H1 (cell line): Measurements from ENCODE around the gene VEZT. TPM values are rescaled to one million over a fixed set of nuclear protein-coding genes. Genes with fewer than 3 reads are reported as not detected.

Experiments
- KDM4A ChIP-seq: IDR thresholded peaks from one replicate; pipeline ENCODE4 v1.7.1; 2012; ENCODE audit warnings: low read depth, mild to moderate bottlenecking, moderate library complexity, low read length, inconsistent platforms; ENCODE audit not compliant: severe bottlenecking
- polyA plus RNA-seq, 7 experiments: library from polyadenylated mRNA; depleted of rRNA in 3 of 7; stranded (reverse) in 5 of 7; unstranded in 2 of 7; fragments of >200 nt in 5 of 7; fragments of 200-250 nt in 2 of 7; gene quantifications; 1 replicate in 5 of 7; 2 replicates in 1 of 7; 4 replicates in 1 of 7; pipeline versions ENCODE4 v1.2.1 to v1.2.3, GENCODE V29; 2011 to 2013; ENCODE audit warnings: missing spikeins in 2 of 7, mixed read lengths in 2 of 7
- total RNA-seq: library from RNA; stranded (reverse); fragmentation: NEBNext Ultra II Directional; extraction: Animal tissue kit (Norgen Biotek cat#: 25700); gene quantifications from 2 replicates; pipeline ENCODE4 v1.2.1, GENCODE V29; 2021

Gene VEZT
- total and polyA plus RNA-seq, 2 of the 8 experiments (the other 6 are each of a cell fraction or from before 2014, with no cell fraction given), result 44.0 to 56.1 TPM

- no peak for TF ChIP-seq KDM4A
Measured at GRCh38 chr12:95339086-95339788, 121.6 kb downstream of the VEZT start (continued).
